Measurements from ENCODE around the gene MPRIP. TPM values are rescaled to one million over a fixed set of nuclear protein-coding genes. Genes with fewer than 3 reads are reported as not detected.

Gene MPRIP
- polyA plus RNA-seq, 1 donor from 2014 or later, result 47.3 TPM

DNA sequence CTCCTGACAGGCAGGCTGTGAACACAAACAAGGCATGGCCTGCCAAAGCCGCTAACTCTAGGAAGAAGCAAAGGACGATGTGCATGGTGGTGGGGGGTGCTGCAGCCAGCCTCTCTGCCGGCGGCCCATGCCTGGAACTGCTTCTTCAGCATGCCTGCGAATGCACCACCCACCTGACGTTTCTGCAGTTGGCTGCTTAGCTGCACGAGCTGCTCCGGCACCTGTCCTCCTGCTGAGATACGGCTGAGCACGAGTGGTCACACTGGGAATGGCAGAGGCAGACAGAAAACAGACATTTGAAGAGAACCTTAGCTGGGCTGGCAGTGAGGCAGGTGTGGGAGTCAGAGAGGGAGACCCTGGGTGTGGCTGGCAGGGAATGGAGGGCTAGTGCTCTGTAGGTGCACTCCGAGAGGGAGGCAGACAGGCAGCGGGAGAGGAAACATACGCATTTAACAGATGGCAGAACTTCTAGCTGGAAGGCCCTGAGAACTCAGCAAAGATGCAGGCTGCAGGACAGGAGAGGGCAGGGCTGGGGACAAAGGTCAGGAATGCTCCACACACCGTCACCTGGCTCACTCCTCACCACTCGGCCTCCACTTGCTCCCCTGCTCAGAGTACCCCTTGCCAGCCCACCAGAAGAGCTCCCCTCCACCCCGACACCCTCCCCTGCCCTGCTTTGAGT is 189.5 kb downstream of the MPRIP start:
- H3K36me3 ChIP-seq (ENCODE audit: insufficient read depth, low read length), result no peaks in the 10 kb centered on the region
- H3K9ac ChIP-seq (ENCODE audit: low read length), result no peak overlapping the region
- TF ChIP-seq, protein P1, sequence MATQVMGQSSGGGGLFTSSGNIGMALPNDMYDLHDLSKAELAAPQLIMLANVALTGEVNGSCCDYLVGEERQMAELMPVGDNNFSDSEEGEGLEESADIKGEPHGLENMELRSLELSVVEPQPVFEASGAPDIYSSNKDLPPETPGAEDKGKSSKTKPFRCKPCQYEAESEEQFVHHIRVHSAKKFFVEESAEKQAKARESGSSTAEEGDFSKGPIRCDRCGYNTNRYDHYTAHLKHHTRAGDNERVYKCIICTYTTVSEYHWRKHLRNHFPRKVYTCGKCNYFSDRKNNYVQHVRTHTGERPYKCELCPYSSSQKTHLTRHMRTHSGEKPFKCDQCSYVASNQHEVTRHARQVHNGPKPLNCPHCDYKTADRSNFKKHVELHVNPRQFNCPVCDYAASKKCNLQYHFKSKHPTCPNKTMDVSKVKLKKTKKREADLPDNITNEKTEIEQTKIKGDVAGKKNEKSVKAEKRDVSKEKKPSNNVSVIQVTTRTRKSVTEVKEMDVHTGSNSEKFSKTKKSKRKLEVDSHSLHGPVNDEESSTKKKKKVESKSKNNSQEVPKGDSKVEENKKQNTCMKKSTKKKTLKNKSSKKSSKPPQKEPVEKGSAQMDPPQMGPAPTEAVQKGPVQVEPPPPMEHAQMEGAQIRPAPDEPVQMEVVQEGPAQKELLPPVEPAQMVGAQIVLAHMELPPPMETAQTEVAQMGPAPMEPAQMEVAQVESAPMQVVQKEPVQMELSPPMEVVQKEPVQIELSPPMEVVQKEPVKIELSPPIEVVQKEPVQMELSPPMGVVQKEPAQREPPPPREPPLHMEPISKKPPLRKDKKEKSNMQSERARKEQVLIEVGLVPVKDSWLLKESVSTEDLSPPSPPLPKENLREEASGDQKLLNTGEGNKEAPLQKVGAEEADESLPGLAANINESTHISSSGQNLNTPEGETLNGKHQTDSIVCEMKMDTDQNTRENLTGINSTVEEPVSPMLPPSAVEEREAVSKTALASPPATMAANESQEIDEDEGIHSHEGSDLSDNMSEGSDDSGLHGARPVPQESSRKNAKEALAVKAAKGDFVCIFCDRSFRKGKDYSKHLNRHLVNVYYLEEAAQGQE (IDR thresholded peaks at IDR 0.05; ENCODE audit: borderline replicate concordance), result no peak
- TF ChIP-seq SMC3 (conservative IDR thresholded peaks at IDR 0.05; ENCODE audit: poor library complexity), result no peak
- no peak for TF ChIP-seq TAF1 (IDR thresholded peaks at IDR 0.05; ENCODE audit: low read depth)
- TF ChIP-seq RAD21 (conservative IDR thresholded peaks at IDR 0.05), result no peak
- no peak for TF ChIP-seq EZH2 (IDR thresholded peaks at IDR 0.05; ENCODE audit: borderline replicate concordance, insufficient read depth, low read length, poor library complexity, severe bottlenecking)
- no peak for TF ChIP-seq EP300 (conservative IDR thresholded peaks at IDR 0.05; ENCODE audit: poor library complexity, severe bottlenecking)
- no peak for TF ChIP-seq MXI1 (conservative IDR thresholded peaks at IDR 0.05; ENCODE audit: poor library complexity, severe bottlenecking)
- TF ChIP-seq, protein P2, sequence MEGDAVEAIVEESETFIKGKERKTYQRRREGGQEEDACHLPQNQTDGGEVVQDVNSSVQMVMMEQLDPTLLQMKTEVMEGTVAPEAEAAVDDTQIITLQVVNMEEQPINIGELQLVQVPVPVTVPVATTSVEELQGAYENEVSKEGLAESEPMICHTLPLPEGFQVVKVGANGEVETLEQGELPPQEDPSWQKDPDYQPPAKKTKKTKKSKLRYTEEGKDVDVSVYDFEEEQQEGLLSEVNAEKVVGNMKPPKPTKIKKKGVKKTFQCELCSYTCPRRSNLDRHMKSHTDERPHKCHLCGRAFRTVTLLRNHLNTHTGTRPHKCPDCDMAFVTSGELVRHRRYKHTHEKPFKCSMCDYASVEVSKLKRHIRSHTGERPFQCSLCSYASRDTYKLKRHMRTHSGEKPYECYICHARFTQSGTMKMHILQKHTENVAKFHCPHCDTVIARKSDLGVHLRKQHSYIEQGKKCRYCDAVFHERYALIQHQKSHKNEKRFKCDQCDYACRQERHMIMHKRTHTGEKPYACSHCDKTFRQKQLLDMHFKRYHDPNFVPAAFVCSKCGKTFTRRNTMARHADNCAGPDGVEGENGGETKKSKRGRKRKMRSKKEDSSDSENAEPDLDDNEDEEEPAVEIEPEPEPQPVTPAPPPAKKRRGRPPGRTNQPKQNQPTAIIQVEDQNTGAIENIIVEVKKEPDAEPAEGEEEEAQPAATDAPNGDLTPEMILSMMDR (IDR thresholded peaks at IDR 0.05; ENCODE audit: poor library complexity, severe bottlenecking), result no peak
- TF ChIP-seq POLR2AphosphoS5 (IDR thresholded peaks at IDR 0.05), result no peak

DNA sequence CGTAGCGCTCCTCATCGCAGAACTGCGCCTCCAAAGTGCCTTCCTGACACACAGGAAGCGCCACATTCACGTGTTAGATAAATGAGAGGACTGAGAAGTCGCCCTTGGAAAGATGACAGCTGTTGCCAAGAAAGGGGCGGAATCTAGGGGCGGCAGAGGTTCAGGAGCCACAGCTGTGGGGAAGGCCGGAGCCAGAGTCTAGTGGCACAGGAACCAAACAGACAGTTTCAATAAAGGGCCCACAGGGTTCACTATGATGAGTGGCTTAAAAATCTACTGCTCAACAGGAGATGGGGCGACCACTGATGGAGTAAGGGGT is 190.0 kb downstream of the MPRIP start:
- H2AFZ ChIP-seq (ENCODE audit: low read depth, low read length), result no peak overlapping the region

More for the DNA sequence above, 189.5 kb downstream of the MPRIP start:
- no peaks in the 10 kb centered on the region for H4K20me1 ChIP-seq (ENCODE audit: insufficient read depth)
- no peaks in the 10 kb centered on the region for H3K9me2 ChIP-seq (ENCODE audit: insufficient read depth, low read length)
- no peak overlapping the region for H3K4me3 ChIP-seq (ENCODE audit: low read length)
- H3K27me3 ChIP-seq (ENCODE audit: insufficient read depth, low read depth, low read length), result no peaks in the 10 kb centered on the region
- no peak overlapping the region for H2AFZ ChIP-seq (ENCODE audit: low read depth, low read length)
- H3K27ac ChIP-seq (ENCODE audit: low read length), result no peak overlapping the region
- H3K4me2 ChIP-seq (ENCODE audit: low read length), result no peak overlapping the region
- peaks cover 21% of the 10 kb centered on the region for H3K79me2 ChIP-seq (replicated peaks; ENCODE audit: insufficient read depth, low read length)
- no peaks in the 10 kb centered on the region for H3K9me3 ChIP-seq (ENCODE audit: low read length)
- no peaks in the 10 kb centered on the region for H3F3A ChIP-seq (ENCODE audit: insufficient read depth, low read length, poor library complexity, severe bottlenecking)

More for the DNA sequence above, 190.0 kb downstream of the MPRIP start:
- Histone ChIP-seq H3K4me2 (ENCODE audit: low read length) (no peak overlapping the region), H4K20me1 (ENCODE audit: insufficient read depth) (no peaks in the 10 kb centered on the region), H3K9ac (ENCODE audit: low read length) (no peak overlapping the region), H3K27ac (ENCODE audit: low read length) (no peak overlapping the region), H3K36me3 (ENCODE audit: insufficient read depth, low read length) (no peaks in the 10 kb centered on the region), H3K9me2 (ENCODE audit: insufficient read depth, low read length) (no peaks in the 10 kb centered on the region), H3F3A (ENCODE audit: insufficient read depth, low read length, poor library complexity, severe bottlenecking) (no peaks in the 10 kb centered on the region), H3K4me3 (ENCODE audit: low read length) (no peak overlapping the region), H3K27me3 (ENCODE audit: insufficient read depth, low read depth, low read length) (no peaks in the 10 kb centered on the region), H3K79me2 (replicated peaks; ENCODE audit: insufficient read depth, low read length) (peaks cover 22% of the 10 kb centered on the region), H3K9me3 (ENCODE audit: low read length) (no peaks in the 10 kb centered on the region)
- TF ChIP-seq, protein P2 (IDR thresholded peaks at IDR 0.05; ENCODE audit: poor library complexity, severe bottlenecking), result no peak
- TF ChIP-seq, protein P1 (IDR thresholded peaks at IDR 0.05; ENCODE audit: borderline replicate concordance), result no peak
- TF ChIP-seq EZH2 (IDR thresholded peaks at IDR 0.05; ENCODE audit: borderline replicate concordance, insufficient read depth, low read length, poor library complexity, severe bottlenecking) (no peak), TAF1 (IDR thresholded peaks at IDR 0.05; ENCODE audit: low read depth) (no peak), RAD21 (conservative IDR thresholded peaks at IDR 0.05) (no peak), SMC3 (conservative IDR thresholded peaks at IDR 0.05; ENCODE audit: poor library complexity) (no peak), POLR2AphosphoS5 (IDR thresholded peaks at IDR 0.05) (no peak), MXI1 (conservative IDR thresholded peaks at IDR 0.05; ENCODE audit: poor library complexity, severe bottlenecking) (no peak), EP300 (conservative IDR thresholded peaks at IDR 0.05; ENCODE audit: poor library complexity, severe bottlenecking) (no peak)
